ENCODE data around the gene FAM110D. TPM values are rescaled to one million over a fixed set of nuclear protein-coding genes. Genes with fewer than 3 reads are reported as not detected.

The FAM110D gene
- total RNA-seq, 1 donor from 2014 or later = 1.0 TPM

- Histone ChIP-seq H3K4me3 (ENCODE audit: low read length in 3 of 3) (no peak overlapping the region), H3K36me3 (ENCODE audit: control insufficient read depth in 3 of 3, insufficient read depth in 3 of 3, low read length in 3 of 3) (no peaks in the 10 kb centered on the region), H3K27me3 (ENCODE audit: control insufficient read depth in 3 of 3, insufficient read depth in 3 of 3, low read length in 3 of 3) (peaks cover 0 to 2% (median 0%) of the 10 kb centered on the region in 3 donors), H3K4me1 (ENCODE audit: control insufficient read depth in 3 of 3, insufficient read depth in 3 of 3, low read length in 3 of 3) (peaks cover 0 to 4% (median 3%) of the 10 kb centered on the region in 3 donors), H3K9ac (ENCODE audit: low read depth in 1 of 3, low read length in 3 of 3) (no peak overlapping the region), H3K27ac (ENCODE audit: low read depth, low read length) (no peak overlapping the region), H3K9me3 (ENCODE audit: control insufficient read depth in 3 of 3, low read length in 3 of 3) (no peaks in the 10 kb centered on the region)
Measured at GRCh38 chr1:26203642-26204318, 44.9 kb downstream of the FAM110D start.

GRCh38 chr1:26210147-26210870, 51.4 kb downstream of the FAM110D start:
- peak overlapping the region; percentile 32 for H3K27ac ChIP-seq (ENCODE audit: low read depth, low read length)
- H3K4me1 ChIP-seq (ENCODE audit: control insufficient read depth in 3 of 3, insufficient read depth in 3 of 3, low read length in 3 of 3) = peaks cover 0 to 16% (median 7%) of the 10 kb centered on the region in 3 donors
- peak overlapping the region in 1 of 3 donors; percentile 41 for H3K4me3 ChIP-seq (ENCODE audit: low read length in 3 of 3)
- no peaks in the 10 kb centered on the region for H3K9me3 ChIP-seq (ENCODE audit: control insufficient read depth in 3 of 3, low read length in 3 of 3)
- no peaks in the 10 kb centered on the region for H3K36me3 ChIP-seq (ENCODE audit: control insufficient read depth in 3 of 3, insufficient read depth in 3 of 3, low read length in 3 of 3)
- no peaks in the 10 kb centered on the region for H3K27me3 ChIP-seq (ENCODE audit: control insufficient read depth in 3 of 3, insufficient read depth in 3 of 3, low read length in 3 of 3)
- peak overlapping the region in 1 of 3 donors; percentile 19 for H3K9ac ChIP-seq (ENCODE audit: low read depth in 1 of 3, low read length in 3 of 3)

GRCh38 chr1:26212726-26213125, 53.8 kb downstream of the FAM110D start:
- peaks cover 0 to 16% (median 7%) of the 10 kb centered on the region in 3 donors for H3K4me1 ChIP-seq (ENCODE audit: control insufficient read depth in 3 of 3, insufficient read depth in 3 of 3, low read length in 3 of 3)
- no peaks in the 10 kb centered on the region for H3K9me3 ChIP-seq (ENCODE audit: control insufficient read depth in 3 of 3, low read length in 3 of 3)
- H3K27me3 ChIP-seq (ENCODE audit: control insufficient read depth in 3 of 3, insufficient read depth in 3 of 3, low read length in 3 of 3) = no peaks in the 10 kb centered on the region
- no peak overlapping the region for H3K9ac ChIP-seq (ENCODE audit: low read depth in 1 of 3, low read length in 3 of 3)
- no peaks in the 10 kb centered on the region for H3K36me3 ChIP-seq (ENCODE audit: control insufficient read depth in 3 of 3, insufficient read depth in 3 of 3, low read length in 3 of 3)
- H3K4me3 ChIP-seq (ENCODE audit: low read length in 3 of 3) = no peak overlapping the region
- no peak overlapping the region for H3K27ac ChIP-seq (ENCODE audit: low read depth, low read length)

- H3K4me3 ChIP-seq (ENCODE audit: low read length in 3 of 3) = no peak overlapping the region
- no peaks in the 10 kb centered on the region for H3K9me3 ChIP-seq (ENCODE audit: control insufficient read depth in 3 of 3, low read length in 3 of 3)
- peaks cover 0 to 16% (median 7%) of the 10 kb centered on the region in 3 donors for H3K4me1 ChIP-seq (ENCODE audit: control insufficient read depth in 3 of 3, insufficient read depth in 3 of 3, low read length in 3 of 3)
Measured at GRCh38 chr1:26213335-26213905, 54.5 kb downstream of the FAM110D start.

More at GRCh38 chr1:26213335-26213905, 54.5 kb downstream of the FAM110D start:
- Histone ChIP-seq H3K36me3 (ENCODE audit: control insufficient read depth in 3 of 3, insufficient read depth in 3 of 3, low read length in 3 of 3) (no peaks in the 10 kb centered on the region), H3K27me3 (ENCODE audit: control insufficient read depth in 3 of 3, insufficient read depth in 3 of 3, low read length in 3 of 3) (no peaks in the 10 kb centered on the region), H3K27ac (ENCODE audit: low read depth, low read length) (no peak overlapping the region), H3K9ac (ENCODE audit: low read depth in 1 of 3, low read length in 3 of 3) (no peak overlapping the region)

Other genes with a start within 250 kb of the FAM110D start
- gene PAFAH2, start 161.0 kb upstream of the FAM110D start, total RNA-seq = 33.9 TPM
- 0.52 TPM for gene EXTL1, start 137.3 kb upstream of the FAM110D start, total RNA-seq
- under 0.01 TPM for gene SLC30A2, start 113.0 kb upstream of the FAM110D start, total RNA-seq
- 30.3 TPM for gene TRIM63, start 91.4 kb upstream of the FAM110D start, total RNA-seq
- 7.8 TPM for gene PDIK1L, start 47.3 kb upstream of the FAM110D start, total RNA-seq
- not detected for gene C1orf232, start 9.9 kb downstream of the FAM110D start, total RNA-seq
- gene ZNF593, start 10.8 kb downstream of the FAM110D start, total RNA-seq = 21.9 TPM
- not detected for gene ZNF593OS, start 12.8 kb downstream of the FAM110D start, total RNA-seq
- not detected for gene CNKSR1, start 18.4 kb downstream of the FAM110D start, total RNA-seq
- gene CATSPER4, start 31.5 kb downstream of the FAM110D start, total RNA-seq = not detected
- gene CEP85, start 75.1 kb downstream of the FAM110D start, total RNA-seq = 25.1 TPM
- gene SH3BGRL3, start 121.0 kb downstream of the FAM110D start, total RNA-seq = 4.2 TPM
- gene UBXN11, start 147.6 kb downstream of the FAM110D start, total RNA-seq = 2.1 TPM
- not detected for gene CD52, start 158.9 kb downstream of the FAM110D start, total RNA-seq
- gene CRYBG2, start 195.1 kb downstream of the FAM110D start, total RNA-seq = not detected
- not detected for gene ZNF683, start 213.7 kb downstream of the FAM110D start, total RNA-seq

Data from skeletal muscle tissue (tissue), 4 donors.